ENCODE results near the gene GATA2. TPM values are rescaled to one million over a fixed set of nuclear protein-coding genes. Genes with fewer than 3 reads are reported as not detected.
A peak's percentile ranks its signal among the peaks of the same experiment; 100 is the strongest.

GATA2 gene
- total RNA-seq, 2 experiments from 2014 or later, result 0.16 to 0.17 TPM

- Histone ChIP-seq H3K4me1 (ENCODE audit: insufficient read depth, low read length) (peaks cover 21% of the 10 kb centered on the region), H3K36me3 (ENCODE audit: insufficient read depth, low read length) (no peaks in the 10 kb centered on the region), H3K27me3 (ENCODE audit: control insufficient read depth in 1 of 2, insufficient read depth in 2 of 2, low read length in 2 of 2) (peaks cover 2 to 12% of the 10 kb centered on the region in 2 experiments), H3K27ac (ENCODE audit: low read depth in 1 of 2, low read length in 2 of 2) (no peak overlapping the region), H3K9me3 (ENCODE audit: control insufficient read depth in 1 of 2, insufficient read depth in 1 of 2, low read length in 2 of 2) (peaks cover 0 to 28% of the 10 kb centered on the region in 2 experiments), H3K4me3 (ENCODE audit: low read length) (no peak overlapping the region)
- ATAC-seq (ENCODE audit: poor library complexity) (no peak), DNase-seq (no peak)
- no peak for TF ChIP-seq CTCF (IDR thresholded peaks at IDR 0.05)
- Mint-ChIP-seq H3K36me3 (ENCODE audit: low read depth) (peaks cover 6% of the 10 kb centered on the region), H3K27ac (no peak overlapping the region), H3K4me3 (no peak overlapping the region), H3K27me3 (peaks cover 26% of the 10 kb centered on the region), H3K4me1 (ENCODE audit: low read depth) (peaks cover 34% of the 10 kb centered on the region), H3K9me3 (peaks cover 14% of the 10 kb centered on the region)
- ChIA-PET POLR2A (no interaction called here), CTCF (no interaction called here)
- intact Hi-C loops (cut with DNase I, micrococcal nuclease), result no loop called here
Measured at GRCh38 chr3:128452120-128452519, 40.9 kb downstream of the GATA2 start.

- Mint-ChIP-seq H3K4me3 (no peak overlapping the region), H3K27me3 (peaks cover 7% of the 10 kb centered on the region), H3K4me1 (ENCODE audit: low read depth) (peaks cover 44% of the 10 kb centered on the region), H3K9me3 (peaks cover 18% of the 10 kb centered on the region), H3K36me3 (ENCODE audit: low read depth) (peaks cover 6% of the 10 kb centered on the region), H3K27ac (peak overlapping the region; percentile 83)
- DNase-seq, result no peak
- Histone ChIP-seq H3K9me3 (ENCODE audit: control insufficient read depth in 1 of 2, insufficient read depth in 1 of 2, low read length in 2 of 2) (peaks cover 0 to 30% of the 10 kb centered on the region in 2 experiments), H3K4me3 (ENCODE audit: low read length) (no peak overlapping the region), H3K27ac (ENCODE audit: low read depth in 1 of 2, low read length in 2 of 2) (peak overlapping the region in 1 of 2 donors; percentile 33), H3K36me3 (ENCODE audit: insufficient read depth, low read length) (no peaks in the 10 kb centered on the region), H3K27me3 (ENCODE audit: control insufficient read depth in 1 of 2, insufficient read depth in 2 of 2, low read length in 2 of 2) (no peaks in the 10 kb centered on the region), H3K4me1 (ENCODE audit: insufficient read depth, low read length) (peaks cover 23% of the 10 kb centered on the region)
- ChIA-PET CTCF (no interaction called here), POLR2A (no interaction called here)
- no peak for TF ChIP-seq CTCF (IDR thresholded peaks at IDR 0.05)
- ATAC-seq (ENCODE audit: poor library complexity), result no peak
- intact Hi-C loops (cut with DNase I, micrococcal nuclease), result no loop called here
Measured at GRCh38 chr3:128449111-128449638, 43.8 kb downstream of the GATA2 start.

GRCh38 chr3:128448491-128448890, 44.5 kb downstream of the GATA2 start:
- intact Hi-C loops (cut with DNase I, micrococcal nuclease), result no loop called here
- peaks cover 18% of the 10 kb centered on the region for H3K9me3 Mint-ChIP-seq
- ATAC-seq (ENCODE audit: poor library complexity), result peak; percentile 87
- H3K4me3 Mint-ChIP-seq, result peak overlapping the region; percentile 54
- Histone ChIP-seq H3K36me3 (ENCODE audit: insufficient read depth, low read length) (no peaks in the 10 kb centered on the region), H3K27ac (ENCODE audit: low read depth in 1 of 2, low read length in 2 of 2) (peak overlapping the region in 1 of 2 donors; percentile 33), H3K27me3 (ENCODE audit: control insufficient read depth in 1 of 2, insufficient read depth in 2 of 2, low read length in 2 of 2) (no peaks in the 10 kb centered on the region), H3K9me3 (ENCODE audit: control insufficient read depth in 1 of 2, insufficient read depth in 1 of 2, low read length in 2 of 2) (peaks cover 0 to 30% of the 10 kb centered on the region in 2 experiments), H3K4me3 (ENCODE audit: low read length) (no peak overlapping the region), H3K4me1 (ENCODE audit: insufficient read depth, low read length) (peaks cover 23% of the 10 kb centered on the region)
- peaks cover 6% of the 10 kb centered on the region for H3K36me3 Mint-ChIP-seq (ENCODE audit: low read depth)
- H3K27ac Mint-ChIP-seq, result peak overlapping the region; percentile 83
- peaks cover 44% of the 10 kb centered on the region for H3K4me1 Mint-ChIP-seq (ENCODE audit: low read depth)
- CTCF ChIA-PET, result no interaction called here
- POLR2A ChIA-PET, result no interaction called here
- DNase-seq, result peak in 6 of 14 experiments; percentile 17 to 70 (median 43)
- H3K27me3 Mint-ChIP-seq, result peaks cover 3% of the 10 kb centered on the region
- no peak for TF ChIP-seq CTCF (IDR thresholded peaks at IDR 0.05)

All from CD4-positive, alpha-beta T cell (primary cell).